HG03025 (cell line): ENCODE results near the gene AKAP9.
"Not testable (repeated sequence)": the region's sequence is repeated elsewhere in the genome, so short reads cannot be mapped to it uniquely, and the experiment has no call there.

ENCODE experiments used
- ATAC-seq: cut with Tn5 transposase; IDR thresholded peaks from one replicate; pipeline ENCODE4 v1.9.1; 2021; ENCODE audit warnings: mild to moderate bottlenecking, moderate library complexity; ENCODE audit not compliant: unreplicated experiment, low FRiP score

The AKAP9 gene

DNA sequence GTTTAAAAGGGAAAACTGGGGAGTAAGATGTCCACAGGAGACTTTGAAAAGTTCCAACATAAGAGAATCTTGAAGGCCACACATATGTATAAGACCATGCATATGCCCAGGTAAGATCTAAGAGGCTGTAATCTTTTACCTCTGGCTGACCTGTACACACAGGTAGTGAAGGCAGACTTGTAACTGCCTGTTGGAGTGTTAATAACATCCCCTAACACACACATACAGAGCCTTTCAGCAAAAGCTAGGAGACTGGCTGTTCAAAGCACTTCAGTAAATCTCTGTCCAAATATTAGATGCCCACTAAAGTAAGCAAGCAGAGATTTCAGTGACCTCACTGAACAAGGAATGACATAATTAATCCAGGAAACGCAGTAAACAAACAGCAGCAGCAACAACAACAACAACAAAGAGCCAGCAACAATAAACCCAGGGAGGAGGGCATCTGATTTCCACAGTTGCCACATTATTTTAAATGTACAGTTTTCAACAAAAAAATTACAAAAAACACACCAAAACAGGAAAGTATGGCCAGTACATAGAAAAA is 178.6 kb downstream of the AKAP9 start:
- no peak for ATAC-seq

DNA sequence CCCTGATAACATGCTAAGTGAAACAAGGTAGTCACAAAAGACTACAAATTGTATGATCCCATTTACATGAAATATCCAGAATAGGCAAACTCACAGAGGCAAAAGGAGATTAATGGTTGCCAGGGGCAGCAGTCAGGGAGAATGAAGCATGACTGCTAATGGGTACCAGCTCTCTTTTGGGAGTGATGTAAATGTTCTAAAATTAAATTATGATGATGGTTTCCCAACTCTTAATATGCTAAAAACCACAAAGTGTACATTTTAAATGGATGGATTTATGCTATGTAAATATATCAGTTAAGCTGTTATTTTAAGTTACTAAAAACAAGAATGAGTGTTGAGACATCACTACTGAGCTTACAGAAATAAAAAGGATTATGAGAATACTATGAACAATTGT is 181.0 kb downstream of the AKAP9 start:
- ATAC-seq: no peak

DNA sequence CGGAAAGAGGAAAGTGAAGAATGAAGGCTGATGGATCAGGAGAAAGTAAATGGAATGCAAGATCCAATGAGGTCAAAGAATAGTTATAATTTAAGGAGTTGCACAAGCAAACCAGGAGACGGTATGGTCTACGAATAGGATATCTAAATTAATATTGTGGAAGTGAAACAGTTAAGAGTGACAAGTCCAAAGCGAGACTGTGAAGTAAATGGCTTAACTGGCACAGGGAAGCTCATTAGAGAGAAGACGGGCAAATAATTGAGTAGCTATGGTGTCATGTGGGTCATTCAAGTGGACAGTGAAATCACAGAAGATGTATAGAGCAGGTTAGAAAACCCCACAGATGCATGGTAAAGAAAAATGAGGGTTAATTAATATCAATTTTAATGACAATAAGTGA is 190.4 kb downstream of the AKAP9 start:
- no peak for ATAC-seq

DNA sequence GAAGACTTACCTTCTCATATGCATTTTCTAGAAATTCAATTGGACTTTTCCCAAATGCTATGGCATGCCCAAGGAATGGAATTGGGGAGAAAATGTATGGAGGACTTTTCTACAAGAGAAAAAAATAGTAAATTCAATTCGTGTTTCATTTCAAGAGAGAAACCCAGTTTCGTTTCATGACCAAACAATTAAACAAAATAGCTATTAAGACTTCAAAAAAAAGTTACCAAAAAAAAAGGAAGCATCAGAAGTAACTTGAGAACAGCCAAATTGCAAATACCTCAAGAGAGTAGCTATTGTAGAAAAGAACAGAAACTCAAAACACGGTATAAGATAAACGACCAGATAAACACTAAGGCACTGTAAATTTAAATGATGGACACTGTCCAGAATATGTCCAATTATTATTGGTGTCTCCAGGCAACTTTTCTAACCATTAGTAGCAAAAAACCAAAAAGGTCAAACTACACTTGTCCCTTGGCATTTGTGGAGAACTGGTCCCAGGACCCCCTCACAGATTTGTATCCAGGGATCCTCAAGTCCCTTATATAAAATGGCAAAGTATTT is 191.2 kb downstream of the AKAP9 start:
- no peak for ATAC-seq

DNA sequence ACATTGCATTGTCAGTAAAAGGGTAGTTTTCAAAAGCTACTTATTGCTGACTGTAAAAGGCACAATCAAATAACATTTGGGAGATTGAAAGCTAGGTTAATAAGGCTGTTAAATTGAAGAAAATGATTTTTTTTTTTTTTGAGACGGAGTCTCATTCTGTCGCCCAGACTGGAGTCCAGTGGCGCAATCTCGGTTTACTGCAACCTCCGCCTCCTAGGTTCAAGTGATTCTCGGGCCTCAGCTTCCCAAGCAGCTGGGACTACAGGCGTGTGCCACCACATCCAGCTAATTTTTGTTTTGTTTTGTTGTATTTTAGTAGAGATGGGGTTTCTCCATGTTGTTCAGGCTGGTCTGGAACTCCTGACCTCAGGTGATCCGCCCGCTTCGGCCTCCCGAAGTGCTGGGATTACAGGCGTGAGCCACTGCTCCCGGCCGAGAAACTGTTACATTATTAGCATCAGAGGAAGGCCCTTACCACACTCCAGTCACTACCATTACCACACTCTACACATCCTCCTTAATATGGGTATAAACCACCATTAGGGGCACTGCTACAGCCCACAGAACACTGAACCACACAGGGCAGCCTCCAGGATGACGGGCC is 192.6 kb downstream of the AKAP9 start:
- peak; percentile 21 for ATAC-seq

DNA sequence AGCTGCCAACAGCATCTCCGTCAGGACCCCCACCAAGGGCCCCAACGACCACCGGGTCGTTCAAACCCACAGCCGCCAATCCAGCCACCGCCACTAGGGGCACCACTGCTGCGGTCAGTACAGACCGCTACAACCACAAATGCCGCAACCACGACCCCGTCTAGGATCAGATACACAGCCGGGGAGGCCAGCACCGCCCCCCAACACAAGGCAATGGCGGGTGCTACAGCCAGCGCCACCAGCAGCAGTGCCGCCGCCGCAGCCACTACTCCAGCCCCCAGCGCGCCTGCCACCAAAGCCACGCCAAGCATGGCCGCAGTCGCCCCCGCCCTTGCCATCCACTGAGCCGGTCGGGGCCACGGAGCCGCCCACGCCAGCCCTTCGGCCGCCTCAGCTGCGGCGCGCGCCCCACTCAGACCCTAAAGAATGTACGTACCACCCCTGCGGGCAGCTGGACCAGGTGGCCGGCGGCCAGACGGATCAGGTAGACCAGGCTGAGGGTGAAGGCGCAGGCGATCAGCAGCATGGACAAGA is 193.1 kb downstream of the AKAP9 start:
- peak; percentile 33 for ATAC-seq

DNA sequence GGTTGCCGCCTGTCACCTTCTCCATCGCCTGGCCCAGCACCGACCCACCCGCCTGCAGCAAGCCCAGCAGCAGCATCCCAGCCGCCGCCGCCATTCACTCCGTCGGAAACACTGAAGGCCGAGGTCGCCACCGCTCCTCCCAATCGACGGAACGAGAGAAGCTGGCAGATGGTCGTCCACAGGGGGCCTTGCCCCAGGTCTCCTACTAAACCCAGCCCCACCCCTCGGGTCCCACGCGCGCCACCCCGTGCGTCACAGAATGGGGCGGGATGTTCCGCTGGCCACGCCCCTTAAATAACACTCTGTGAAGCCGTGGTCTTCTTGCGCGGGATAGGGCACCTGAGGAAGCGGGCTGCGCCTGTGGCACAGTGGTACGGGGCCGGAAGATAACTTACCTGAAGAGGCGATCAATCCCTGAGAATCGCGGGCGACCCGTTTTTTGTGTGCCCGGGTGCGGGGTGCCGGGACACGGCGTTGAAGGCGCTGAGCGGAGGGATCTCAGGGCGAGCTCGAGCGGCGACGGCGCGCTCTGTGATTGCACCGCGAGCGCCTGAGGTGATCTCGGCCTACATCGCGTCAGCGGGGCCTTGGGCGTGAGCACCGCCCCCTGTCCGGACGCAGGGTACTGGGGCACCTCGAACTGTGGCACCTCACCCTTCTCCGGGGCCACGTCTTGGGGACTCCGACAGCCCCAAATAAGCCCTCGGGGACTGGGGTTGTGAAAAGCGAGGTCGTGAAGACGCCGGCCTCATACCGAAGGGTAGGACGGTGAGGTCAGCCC is 193.8 kb downstream of the AKAP9 start, which contains the start of gene CYP51A1:
TSS of gene CYP51A1 (minus strand) at position 207 of the 781 bp plus-strand sequence. CDS start at position 94, 113 bp downstream.
- peak; percentile 86 for ATAC-seq

DNA sequence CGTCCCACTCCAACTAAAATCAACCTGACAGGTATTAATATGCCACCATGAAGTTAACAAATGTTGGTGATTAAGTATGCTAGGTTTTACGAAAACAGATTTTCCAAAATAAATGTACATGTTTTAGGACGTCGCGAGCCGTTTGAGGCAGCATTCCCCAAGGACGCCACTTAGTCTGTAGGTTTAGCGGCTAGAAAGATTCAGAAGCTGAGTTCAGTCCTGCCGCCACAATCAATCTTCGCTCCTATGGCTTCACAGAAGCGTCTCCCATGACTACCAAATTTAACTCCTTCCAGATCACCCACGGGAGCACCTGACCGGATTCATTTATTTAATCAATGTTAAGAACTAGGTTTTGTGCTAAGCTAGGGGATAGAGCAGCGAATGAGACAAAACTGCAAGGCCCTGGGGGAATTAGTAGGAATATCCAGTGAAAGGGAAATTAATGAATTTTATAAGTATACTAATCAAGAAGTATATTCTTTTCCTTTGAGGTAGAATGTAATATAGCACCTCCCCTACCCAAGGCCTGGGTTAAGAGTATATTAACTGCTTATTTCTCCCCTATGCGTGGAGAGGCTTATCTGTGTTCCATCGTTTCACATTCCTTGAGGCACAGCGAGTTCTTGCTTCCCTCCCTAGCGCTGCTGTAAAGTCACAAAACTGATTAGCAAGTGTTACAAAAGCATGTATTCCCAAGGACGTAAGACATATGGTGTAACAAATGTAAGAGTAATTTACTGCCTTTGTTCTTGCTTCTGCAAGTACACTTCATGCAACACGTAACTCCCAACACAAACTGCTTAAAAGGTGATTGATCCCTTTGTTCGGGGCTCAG is 194.6 kb downstream of the AKAP9 start:
- no peak for ATAC-seq

DNA sequence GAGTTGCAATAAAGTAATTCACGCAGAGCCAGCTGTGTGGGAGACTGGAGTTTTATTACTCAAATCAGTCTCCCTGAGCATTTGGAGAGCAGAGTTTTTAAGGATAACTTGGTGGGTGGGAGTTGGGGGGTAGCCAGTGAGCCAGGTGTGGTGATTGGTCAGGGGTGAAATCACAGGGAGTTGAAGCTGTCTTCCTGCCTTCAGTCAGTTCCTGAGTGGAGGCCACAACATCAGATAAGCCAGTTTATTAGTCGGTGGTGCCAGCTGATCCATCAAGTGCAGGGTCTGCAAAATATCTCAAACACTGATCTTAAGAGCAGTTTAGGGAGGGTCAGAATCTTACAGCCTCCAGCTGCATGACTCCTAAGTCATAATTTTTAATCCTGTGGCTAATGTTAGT is 196.9 kb downstream of the AKAP9 start:
- no peak for ATAC-seq

DNA sequence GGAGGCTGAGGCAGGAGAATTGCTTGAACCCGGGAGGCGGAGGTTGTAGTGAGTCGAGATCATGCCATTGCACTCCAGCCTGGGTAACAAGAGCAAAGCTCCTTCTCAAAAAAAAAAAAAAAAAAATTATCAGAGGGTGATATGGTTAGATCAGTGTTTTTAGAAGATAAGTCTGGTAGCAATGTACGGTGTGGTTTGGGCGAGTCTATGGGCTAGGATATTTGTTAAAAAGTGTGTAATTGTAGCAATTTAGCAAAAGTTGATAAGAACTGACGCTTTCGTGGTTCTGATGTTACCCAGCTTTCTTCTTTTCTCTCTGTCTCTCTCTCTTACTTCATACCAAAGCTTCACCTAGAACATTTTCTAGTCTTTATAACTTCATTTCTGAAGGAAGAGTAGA is 200.5 kb downstream of the AKAP9 start:
- ATAC-seq: no peak

DNA sequence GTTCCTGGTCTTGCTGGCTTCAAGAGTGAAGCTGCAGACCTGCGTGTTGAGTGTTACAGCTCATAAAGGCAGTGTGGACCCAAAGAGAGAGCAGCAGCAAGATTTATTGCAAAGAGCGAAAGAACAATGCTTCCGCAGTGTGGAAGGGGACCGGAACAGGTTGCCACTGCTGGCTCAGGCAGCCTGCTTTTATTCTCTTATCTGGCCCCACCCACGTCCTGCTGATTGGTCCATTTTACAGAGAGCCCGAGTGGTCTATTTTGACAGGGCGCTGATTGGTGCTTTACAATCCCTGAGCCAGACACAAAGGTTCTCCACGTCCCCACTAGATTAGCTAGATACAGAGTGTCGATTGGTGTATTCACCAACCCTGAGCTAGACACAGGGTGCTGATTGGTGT is 202.1 kb downstream of the AKAP9 start:
- not testable (repeated sequence) for ATAC-seq

DNA sequence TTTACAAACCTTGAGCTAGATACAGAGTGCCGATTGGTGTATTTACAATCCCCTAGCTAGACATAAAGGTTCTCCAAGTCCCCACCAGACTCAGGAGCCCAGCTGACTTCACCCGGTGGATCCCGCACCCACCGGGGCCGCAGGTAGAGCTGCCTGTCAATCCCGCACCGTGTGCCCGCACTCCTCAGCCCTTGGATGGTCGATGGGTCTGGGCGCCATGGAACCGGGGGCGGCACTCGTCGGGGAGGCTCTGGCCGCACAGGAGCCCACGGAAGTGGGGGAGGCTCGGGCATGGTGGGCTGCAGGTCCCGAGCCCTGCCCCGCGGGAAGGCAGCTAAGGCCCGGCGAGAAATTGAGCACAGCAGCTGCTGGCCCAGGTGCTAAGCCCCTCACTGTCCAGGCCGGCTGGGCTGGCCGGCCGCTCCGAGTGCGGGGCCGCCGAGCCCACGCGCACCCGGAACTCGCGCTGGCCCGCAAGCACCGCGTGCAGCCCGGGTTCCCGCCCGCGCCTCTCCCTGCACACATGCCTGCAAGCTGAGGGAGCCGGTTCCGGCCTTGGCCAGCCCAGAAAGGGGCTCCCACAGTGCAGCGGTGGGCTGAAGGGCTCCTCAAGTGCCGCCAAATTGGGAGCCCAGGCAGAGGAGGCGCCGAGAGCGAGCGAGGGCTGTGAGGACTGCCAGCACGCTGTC is 202.7 kb downstream of the AKAP9 start:
- ATAC-seq: not testable (repeated sequence)

DNA sequence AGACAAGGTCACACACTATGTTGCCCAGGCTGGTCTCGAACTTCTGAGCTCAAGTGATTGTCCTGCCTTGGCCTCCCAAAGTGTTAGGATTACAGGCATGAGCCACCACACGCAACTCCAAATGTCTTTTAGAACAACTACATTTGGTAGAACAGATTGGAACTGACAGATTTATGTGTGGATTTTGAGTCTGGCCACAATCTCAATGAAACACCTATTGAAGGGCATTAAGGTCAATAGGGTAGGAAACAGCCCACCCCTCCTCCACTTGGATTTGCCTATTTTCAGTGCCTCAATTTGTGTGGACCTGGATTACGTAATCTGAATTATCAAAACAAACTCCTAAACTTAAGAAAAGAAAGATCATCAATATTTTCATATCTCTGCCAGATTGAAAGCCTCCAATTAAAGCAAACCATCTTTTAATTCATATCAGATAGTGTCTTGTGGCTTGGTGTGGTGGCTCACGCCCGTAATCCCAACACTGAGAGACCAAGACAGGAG is 209.1 kb downstream of the AKAP9 start:
- ATAC-seq: no peak

DNA sequence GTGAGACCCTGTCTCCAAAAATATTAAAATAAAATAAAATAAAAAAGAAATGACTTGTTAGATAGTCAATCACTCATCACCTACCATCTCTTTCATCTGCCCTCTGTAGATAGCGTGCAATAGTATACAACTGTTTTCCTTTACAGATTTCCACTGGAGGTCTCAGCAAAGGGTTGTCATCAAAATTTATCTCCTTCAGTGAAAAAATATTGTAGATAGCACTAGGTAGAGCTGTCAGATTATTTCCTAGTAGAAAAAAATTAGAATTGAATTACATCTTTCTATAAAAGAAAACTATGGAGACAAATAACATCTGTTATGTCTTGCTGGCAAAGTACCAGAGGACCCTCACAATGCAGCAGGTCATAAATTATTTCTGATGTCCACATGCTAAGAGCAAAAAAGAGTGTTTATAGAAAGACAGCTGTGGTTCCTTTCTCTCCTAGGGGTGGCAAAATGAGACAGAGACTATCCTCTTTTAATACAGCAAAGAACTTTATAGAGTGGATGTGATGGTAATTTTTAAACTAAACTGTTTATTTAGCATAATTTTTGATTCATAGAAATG is 209.9 kb downstream of the AKAP9 start:
- ATAC-seq: no peak

DNA sequence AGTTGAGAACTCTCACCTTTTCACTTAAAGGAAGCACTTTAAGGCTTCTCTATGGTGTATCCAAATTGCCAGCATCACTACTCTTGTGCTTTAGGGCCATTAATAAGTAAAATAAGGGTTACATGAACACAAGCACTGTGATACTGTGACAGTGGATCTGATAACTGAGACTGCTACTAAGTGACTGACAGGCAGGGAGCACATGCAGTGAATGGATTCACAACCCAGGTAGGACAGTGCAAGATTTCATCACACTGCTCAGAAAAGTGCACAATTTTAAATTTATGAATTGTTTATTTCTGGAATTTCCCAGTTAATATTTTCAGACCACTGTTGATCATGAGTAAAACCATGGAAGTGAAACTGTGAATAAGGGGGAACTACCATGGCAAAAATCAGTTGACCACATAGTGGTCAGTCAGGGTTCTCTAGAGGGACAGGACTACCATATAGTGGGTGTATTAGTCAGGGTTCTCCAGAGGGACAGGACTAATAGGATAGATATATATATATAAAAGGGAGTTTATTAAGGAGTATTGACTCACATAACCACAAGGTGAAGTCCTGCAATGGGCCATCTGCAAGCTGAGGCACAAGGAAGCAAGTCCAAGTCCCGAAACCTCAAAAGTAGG is 214.6 kb downstream of the AKAP9 start:
- no peak for ATAC-seq

DNA sequence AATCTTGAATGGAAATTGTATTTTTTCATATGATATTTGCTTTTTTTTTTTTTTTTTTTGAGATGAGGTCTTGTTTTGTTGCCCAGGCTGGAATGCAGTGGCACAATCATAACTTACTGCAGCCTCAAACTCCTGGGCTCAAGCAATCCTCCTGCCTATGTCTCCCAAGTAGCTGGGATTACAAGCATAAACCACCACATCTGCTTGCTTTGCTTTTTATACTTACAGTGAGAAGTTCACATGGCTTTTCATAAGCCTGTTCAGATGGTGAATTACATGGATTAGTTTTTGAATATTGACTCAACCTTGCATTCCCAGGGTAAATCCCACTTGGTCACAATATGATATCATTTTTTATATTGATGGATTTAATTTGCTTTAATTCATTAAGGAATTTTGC is 216.3 kb downstream of the AKAP9 start:
- no peak for ATAC-seq

DNA sequence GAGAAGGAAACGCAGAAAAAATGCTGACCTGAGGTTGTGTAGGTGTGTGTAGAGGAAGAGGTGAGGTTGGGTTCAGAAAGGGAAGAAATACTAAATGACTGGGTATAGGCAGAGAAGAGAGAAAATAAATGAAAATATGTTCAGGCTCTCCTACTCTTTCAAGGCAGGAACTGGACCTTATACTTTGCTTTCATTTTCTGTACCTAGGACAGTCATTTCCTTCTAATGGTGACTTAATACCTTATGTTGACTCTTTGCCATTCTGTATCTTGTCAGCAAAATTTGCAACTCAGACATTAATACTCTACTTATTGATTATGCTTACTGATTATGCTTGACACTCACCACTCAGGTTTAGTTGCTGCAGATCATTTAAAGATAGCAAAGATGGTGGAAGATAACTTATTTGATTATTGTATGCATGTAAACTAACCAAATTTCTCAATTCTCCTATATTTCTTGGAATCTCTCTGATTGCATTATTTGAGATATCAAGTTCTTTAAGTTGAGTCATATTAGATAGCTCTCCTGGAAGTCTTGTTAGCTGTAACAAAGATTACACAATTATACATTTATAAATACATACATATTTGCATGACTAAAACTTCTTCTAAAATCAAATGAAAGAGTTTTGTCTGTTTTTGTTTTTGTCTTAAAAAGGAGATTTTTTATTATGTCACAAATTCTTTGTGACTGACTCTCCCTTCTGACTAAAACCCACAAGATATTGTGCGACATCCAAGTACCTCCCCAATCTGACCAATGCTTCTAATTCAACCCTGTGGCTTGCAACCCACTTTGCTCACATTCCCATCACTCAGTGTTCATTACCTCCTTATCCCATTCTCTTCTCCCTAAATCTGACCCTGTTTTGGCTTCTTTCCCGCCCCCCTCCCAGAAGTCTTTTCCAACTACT is 218.3 kb downstream of the AKAP9 start:
- ATAC-seq: no peak
